HepG2 (cell line): Measurements from ENCODE around the gene FSCN2. TPM values are rescaled to one million over a fixed set of nuclear protein-coding genes. Genes with fewer than 3 reads are reported as not detected.
A peak's percentile ranks its signal among the peaks of the same experiment; 100 is the strongest.

Source experiments
- ATAC-seq: fragments of 200-7000 bp; cut with Tn5 transposase; 3 replicates; pipeline ENCODE4 v1.9.1; 2020; ENCODE audit warnings: mild to moderate bottlenecking, moderate library complexity
- BruUV-seq: library from RNA; stranded (reverse); fragments of 400-500 nt; replicated peaks from 2 replicates; lab custom pipeline; 2021; lab: Mats Ljungman, UMichigan
- CTCF ChIA-PET: fragments of 300-600 bp; formaldehyde crosslinking; extraction: SDS; loops from one replicate; lab custom pipeline; 2021; ENCODE audit warnings: low total read pairs, inconsistent platforms, low intra/inter-chr PET ratio; lab: Yijun Ruan, JAX
- POLR2A ChIA-PET: fragments of 350-600 bp; sonication (Branson Sonifier 250); formaldehyde crosslinking; loops from one replicate; lab custom pipeline; 2020; ENCODE audit warnings: antibody characterized with exemption, inconsistent platforms; lab: Yijun Ruan, JAX
- DNase-seq: peaks from one replicate; pipeline ENCODE4 v3.0.0-alpha.2; 2015; ENCODE audit warnings: low spot score
- FAIRE-seq: peaks from 3 replicates; lab custom pipeline; 2011; peaks lifted over from hg19 to GRCh38; lab: Jason Lieb, UNC
- H2AFZ ChIP-seq: one replicate; pipeline ENCODE4 v1.6.1; 2011; ENCODE audit warnings: low read length, inconsistent platforms
- H3K27ac ChIP-seq: fragments of 300-600 bp; 3 replicates; pipeline ENCODE4 v1.8.0; 2011; ENCODE audit warnings: mixed run types, mild to moderate bottlenecking, mixed read lengths, low read length, inconsistent platforms; ENCODE audit not compliant: insufficient read depth; ENCODE audit errors: extremely low read length
- H3K27me3 ChIP-seq, 2 experiments: fragments of 200-600 bp in 1 of 2; 2 replicates in 1 of 2; 3 replicates in 1 of 2; pipeline versions ENCODE4 v1.6.0 to v1.8.0; 2011; ENCODE audit warnings: low read length in 2 of 2, mild to moderate bottlenecking in 2 of 2, moderate library complexity in 2 of 2, inconsistent platforms in 1 of 2; ENCODE audit not compliant: insufficient read depth in 2 of 2, control insufficient read depth in 1 of 2
- H3K36me3 ChIP-seq, 2 experiments: fragments of 200-600 bp in 1 of 2; replicated peaks in 1 of 2; 2 replicates in 1 of 2; 3 replicates in 1 of 2; pipeline versions ENCODE4 v1.5.1 to v1.8.0; 2011; ENCODE audit warnings: low read length in 2 of 2, inconsistent platforms in 1 of 2; ENCODE audit not compliant: insufficient read depth in 2 of 2, control insufficient read depth in 1 of 2
- H3K4me1 ChIP-seq: 2 replicates; pipeline ENCODE4 v1.5.1; 2012; ENCODE audit warnings: low read length, inconsistent platforms; ENCODE audit not compliant: insufficient read depth
- H3K4me2 ChIP-seq: 2 replicates; pipeline ENCODE4 v1.6.0; 2011; ENCODE audit warnings: low read depth, low read length, inconsistent platforms
- H3K4me3 ChIP-seq, 3 experiments: fragments of 200-600 bp in 1 of 3; sonication (generic), shearing (Covaris generic) in 1 of 3; replicated peaks in 1 of 3; 2 replicates each; pipeline ENCODE4 v1.5.1; 2011 to 2016; ENCODE audit warnings: low read length in 3 of 3, inconsistent platforms in 2 of 3, low read depth in 2 of 3, mild to moderate bottlenecking in 2 of 3, control low read depth in 1 of 3, mixed read lengths in 1 of 3; ENCODE audit not compliant: insufficient read depth in 1 of 3
- H3K79me2 ChIP-seq: one replicate; pipeline ENCODE4 v1.6.1; 2011; ENCODE audit warnings: low read length, inconsistent platforms; ENCODE audit not compliant: insufficient read depth
- H3K9ac ChIP-seq: 2 replicates; pipeline ENCODE4 v1.6.0; 2011; ENCODE audit warnings: mild to moderate bottlenecking, low read depth, low read length, inconsistent platforms; ENCODE audit not compliant: insufficient read depth
- H3K9me3 ChIP-seq: 2 replicates; pipeline ENCODE4 v1.5.1; 2012; ENCODE audit warnings: mild to moderate bottlenecking, low read length
- H4K20me1 ChIP-seq: 2 replicates; pipeline ENCODE4 v1.6.0; 2011; ENCODE audit warnings: inconsistent platforms, mild to moderate bottlenecking, low read length, moderate library complexity; ENCODE audit not compliant: insufficient read depth
- AKAP8 ChIP-seq: sonication (generic); formaldehyde crosslinking; IDR thresholded peaks from 2 replicates; pipeline ENCODE4 v1.5.1; 2020; ENCODE audit warnings: mild to moderate bottlenecking, missing genetic modification reagents
- CBX2 ChIP-seq, 2 experiments: fragments of 200-600 bp in 1 of 2; sonication (generic); formaldehyde crosslinking in 1 of 2; IDR thresholded peaks; 2 replicates each; pipeline versions ENCODE4 v1.7.0 to v1.8.1; 2018 to 2022; ENCODE audit warnings: low read depth in 2 of 2, low read length in 1 of 2, mild to moderate bottlenecking in 1 of 2, missing genetic modification reagents in 1 of 2
- ISX ChIP-seq: sonication (generic); formaldehyde crosslinking; conservative IDR thresholded peaks from 2 replicates; pipeline ENCODE4 v1.5.0; 2020; ENCODE audit warnings: missing genetic modification reagents
- MAFF ChIP-seq: IDR thresholded peaks from 2 replicates; pipeline ENCODE4 v1.6.1; 2011; ENCODE audit warnings: low read depth, low read length, improper control_type of control experiment
- MEF2D ChIP-seq: sonication (generic); formaldehyde crosslinking; IDR thresholded peaks from 2 replicates; pipeline ENCODE4 v1.5.1; 2020; ENCODE audit warnings: mild to moderate bottlenecking, missing genetic modification reagents
- MEIS1 ChIP-seq: sonication (generic); formaldehyde crosslinking; IDR thresholded peaks from 2 replicates; pipeline ENCODE4 v1.9.0; 2021; ENCODE audit warnings: mild to moderate bottlenecking, missing genetic modification reagents, moderate library complexity, borderline replicate concordance
- MTA3 ChIP-seq: sonication (generic); formaldehyde crosslinking; IDR thresholded peaks from 2 replicates; pipeline ENCODE4 v1.4.0; 2020; ENCODE audit warnings: missing genetic modification reagents
- NAIF1 ChIP-seq: sonication (generic); formaldehyde crosslinking; IDR thresholded peaks from 2 replicates; pipeline ENCODE4 v1.5.0; 2020; ENCODE audit warnings: mild to moderate bottlenecking, missing genetic modification reagents, borderline replicate concordance
- PITX1 ChIP-seq: sonication (generic); formaldehyde crosslinking; IDR thresholded peaks from 2 replicates; pipeline ENCODE4 v1.5.1; 2020; ENCODE audit warnings: mild to moderate bottlenecking, missing genetic modification reagents
- POGK ChIP-seq: sonication (generic); formaldehyde crosslinking; conservative IDR thresholded peaks from 2 replicates; pipeline ENCODE4 v1.8.0; 2022; ENCODE audit warnings: mild to moderate bottlenecking, moderate library complexity, missing genetic modification reagents
- REXO4 ChIP-seq: sonication (generic); formaldehyde crosslinking; IDR thresholded peaks from 2 replicates; pipeline ENCODE4 v1.8.0; 2022; ENCODE audit warnings: missing genetic modification reagents, mild to moderate bottlenecking, borderline replicate concordance
- RFX5 ChIP-seq: IDR thresholded peaks from 2 replicates; pipeline ENCODE4 v1.6.1; 2011; ENCODE audit warnings: low read depth, low read length, improper control_type of control experiment
- RNF2 ChIP-seq: fragments of 450-650 bp; conservative IDR thresholded peaks from 2 replicates; pipeline ENCODE4 v1.6.1; 2016; ENCODE audit warnings: low read depth
- SETDB1 ChIP-seq: sonication (generic); formaldehyde crosslinking; IDR thresholded peaks from 2 replicates; pipeline ENCODE4 v1.5.1; 2020; ENCODE audit warnings: missing genetic modification reagents, mild to moderate bottlenecking, borderline replicate concordance
- TBX3 ChIP-seq: fragments of 450-650 bp; IDR thresholded peaks from 2 replicates; pipeline ENCODE4 v1.6.1; 2017; ENCODE audit warnings: antibody characterized with exemption, mild to moderate bottlenecking, inconsistent platforms, borderline replicate concordance
- ZBTB20 ChIP-seq: sonication (generic); formaldehyde crosslinking; IDR thresholded peaks from 2 replicates; pipeline ENCODE4 v1.8.1; 2023; ENCODE audit warnings: missing genetic modification reagents, low read depth, mild to moderate bottlenecking, borderline replicate concordance
- ZNF331 ChIP-seq: sonication (generic); formaldehyde crosslinking; IDR thresholded peaks from 2 replicates; pipeline ENCODE4 v1.4.0; 2020; ENCODE audit warnings: missing genetic modification reagents
- ZNF382 ChIP-seq: sonication (generic); formaldehyde crosslinking; IDR thresholded peaks from 2 replicates; pipeline ENCODE4 v1.5.0; 2020; ENCODE audit warnings: missing genetic modification reagents, mild to moderate bottlenecking, borderline replicate concordance
- ZNF709 ChIP-seq: sonication (generic); formaldehyde crosslinking; IDR thresholded peaks from 2 replicates; pipeline ENCODE4 v1.5.0; 2020; ENCODE audit warnings: mild to moderate bottlenecking, missing genetic modification reagents
- ZNF781 ChIP-seq: sonication (generic); formaldehyde crosslinking; IDR thresholded peaks from 2 replicates; pipeline ENCODE4 v1.5.1; 2020; ENCODE audit warnings: borderline replicate concordance, mild to moderate bottlenecking, missing genetic modification reagents; ENCODE audit errors: not compliant biosample characterization
- WGBS: methylation state at CpG from one replicate; pipeline ENCODE4 v1.1.6; 2017; ENCODE audit warnings: low lambda C conversion rate; 5-methylcytosine and 5-hydroxymethylcytosine counted together
- in situ Hi-C: cut with HindIII; loops from 2 replicates; pipeline ENCODE4 v1.10.0; 2017; ENCODE audit warnings: low pct_unique_long_range_greater_than_20kb; ENCODE audit not compliant: extremely low pct_ligation_motif_present
- intact Hi-C: fragments of 100-400 bp; cut with micrococcal nuclease; formaldehyde crosslinking; loops from one replicate; pipeline ENCODE4 v1.10.0; 2022; ENCODE audit not compliant: unreplicated experiment
- polyA plus RNA-seq, 8 experiments: library from polyadenylated mRNA; depleted of rRNA in 3 of 8; stranded (reverse) in 7 of 8; unstranded in 1 of 8; fragments of >200 nt; fragmentation: Illumina TruSeq in 4 of 8; extraction: Trizol in 4 of 8; gene quantifications; 2 replicates each; pipeline versions ENCODE4 v1.2.1 to v1.2.3, GENCODE V29; 2011 to 2016; ENCODE audit warnings: low read depth in 4 of 8, missing spikeins in 1 of 8, mixed read lengths in 1 of 8; ENCODE audit not compliant: insufficient read depth in 1 of 8
- total RNA-seq, 5 experiments: library from RNA; depleted of rRNA; stranded (reverse); fragments of >200 nt; fragmentation: Illumina TruSeq; extraction: Trizol; gene quantifications; 2 replicates each; pipeline ENCODE4 v1.2.3, GENCODE V29; 2016; ENCODE audit warnings: low read depth in 1 of 5
- TF ChIP-seq, protein P1 (sequence below): sonication (generic); formaldehyde crosslinking; IDR thresholded peaks from 2 replicates; pipeline ENCODE4 v1.4.0; 2020; ENCODE audit warnings: missing genetic modification reagents

The FSCN2 gene
- total and polyA plus RNA-seq, 2 of the 13 experiments (the other 11 are each of a cell fraction or from before 2014, with no cell fraction given) = 0.09 TPM; not detected in 1

- peaks cover 13 to 30% of the 10 kb centered on the region in 2 experiments for H3K36me3 ChIP-seq
- ChIA-PET POLR2A (interaction anchor here (0.6 to 2.5 kb wide), 23 partner anchors 9 to 313 kb away, joined by 3 to 27 read pairs (median 4); partner anchors contain the start of genes ACTG1, ARL16, BAHCC1 and HGS), CTCF (no interaction called here)
- peak within 1 kb of the TSS; percentile 98 for H3K4me2 ChIP-seq
- H3K9ac ChIP-seq = peak within 1 kb of the TSS; percentile 79
- peak within 1 kb of the TSS; percentile 95 to 97 (median 96) for H3K4me3 ChIP-seq
- intact Hi-C loops (loop anchor here (2.0 kb wide), 1 partner anchor 24 kb away; no protein-coding TSS in a partner anchor), in situ Hi-C loops (no loop called here)
- H4K20me1 ChIP-seq = peaks cover 4% of the 10 kb centered on the region; the same call in 1 of the 2 replicates
- WGBS = 2% methylated on average over 25 of the region's 85 CpGs
- FAIRE-seq (no peak), DNase-seq (peak; percentile 63), ATAC-seq (peak; percentile 70)
- no peak within 1 kb of the TSS for H2AFZ ChIP-seq
- peaks cover 10% of the 10 kb centered on the region for H3K79me2 ChIP-seq
- H3K27ac ChIP-seq = peak within 1 kb of the TSS; percentile 67
- BruUV-seq = TSS peak; percentile 68
- no peaks in the 10 kb centered on the region; a peak in 1 of 5 replicates for H3K27me3 ChIP-seq
- peaks cover 50% of the 10 kb centered on the region for H3K4me1 ChIP-seq
- H3K9me3 ChIP-seq = no peaks in the 10 kb centered on the region
- no peak for TF ChIP-seq PITX1 (CRISPR knock-in tag)
- TF ChIP-seq MEIS1 (CRISPR knock-in tag) = peak; percentile 85
- TF ChIP-seq MTA3 (CRISPR knock-in tag) = no peak
- peak; percentile 71 for TF ChIP-seq ZNF709 (CRISPR knock-in tag)
- TF ChIP-seq, protein P1, sequence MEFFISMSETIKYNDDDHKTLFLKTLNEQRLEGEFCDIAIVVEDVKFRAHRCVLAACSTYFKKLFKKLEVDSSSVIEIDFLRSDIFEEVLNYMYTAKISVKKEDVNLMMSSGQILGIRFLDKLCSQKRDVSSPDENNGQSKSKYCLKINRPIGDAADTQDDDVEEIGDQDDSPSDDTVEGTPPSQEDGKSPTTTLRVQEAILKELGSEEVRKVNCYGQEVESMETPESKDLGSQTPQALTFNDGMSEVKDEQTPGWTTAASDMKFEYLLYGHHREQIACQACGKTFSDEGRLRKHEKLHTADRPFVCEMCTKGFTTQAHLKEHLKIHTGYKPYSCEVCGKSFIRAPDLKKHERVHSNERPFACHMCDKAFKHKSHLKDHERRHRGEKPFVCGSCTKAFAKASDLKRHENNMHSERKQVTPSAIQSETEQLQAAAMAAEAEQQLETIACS = peak; percentile 89
- no peak for TF ChIP-seq ZNF382 (CRISPR knock-in tag)
- no peak for TF ChIP-seq ZNF781 (CRISPR knock-in tag)
- peak; percentile 96 for TF ChIP-seq NAIF1
- no peak for TF ChIP-seq ZBTB20 (CRISPR knock-in tag)
- TF ChIP-seq TBX3 = no peak
- 0 out of 2 replicates have a peak, but pooled peaks have one; percentile 8 for TF ChIP-seq MEF2D (CRISPR knock-in tag)
- TF ChIP-seq CBX2 (IDR thresholded peaks at IDR 0.05; ENCODE audit: low read depth, low read length) = no peak
- TF ChIP-seq CBX2 (CRISPR knock-in tag; IDR thresholded peaks at IDR 0.05; ENCODE audit: low read depth) = no peak
- TF ChIP-seq AKAP8 = peak; percentile 80; the same call in 1 of the 2 replicates
- 0 out of 2 replicates have a peak, but pooled peaks have one; percentile 50 for TF ChIP-seq RNF2
- TF ChIP-seq REXO4 = peak; percentile 90; the same call in 1 of the 2 replicates
- no peak for TF ChIP-seq RFX5
- TF ChIP-seq SETDB1 (CRISPR knock-in tag) = no peak
- TF ChIP-seq POGK = peak; percentile 56; the same call in 1 of the 2 replicates
- TF ChIP-seq ISX (CRISPR knock-in tag) = peak; percentile 90; the same call in 1 of the 2 replicates
- no peak; the same call in 1 of the 2 replicates for TF ChIP-seq ZNF331
- TF ChIP-seq MAFF = no peak
Observed at GRCh38 chr17:81552244-81553017, 24.3 kb downstream of the FSCN2 start, which contains the start of gene FAAP100. TSS of gene FAAP100 (minus strand) at chr17:81552353. CDS start at chr17:81552330, 23 bp downstream.
